ENCODE results near the gene MFAP3.

DNA sequence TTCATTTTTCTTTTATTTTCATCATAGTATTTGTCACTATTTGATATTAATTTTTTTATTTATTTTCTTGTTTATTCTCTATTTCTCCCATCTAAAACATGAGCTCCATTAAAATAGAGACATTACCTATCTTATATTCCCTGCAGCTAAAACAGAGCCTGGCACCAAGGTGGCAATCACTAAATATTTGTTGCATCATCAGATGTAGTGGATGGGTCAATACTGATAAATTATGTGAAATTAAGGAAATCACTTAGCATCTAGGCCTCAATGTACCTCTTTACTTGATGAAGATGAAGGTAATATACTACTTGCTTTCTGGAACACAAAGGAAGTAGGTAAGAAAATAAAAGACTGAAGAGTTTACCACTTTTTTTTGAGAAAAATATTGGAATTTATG is 24.6 kb downstream of the MFAP3 start:
- TF ChIP-seq, protein P1, sequence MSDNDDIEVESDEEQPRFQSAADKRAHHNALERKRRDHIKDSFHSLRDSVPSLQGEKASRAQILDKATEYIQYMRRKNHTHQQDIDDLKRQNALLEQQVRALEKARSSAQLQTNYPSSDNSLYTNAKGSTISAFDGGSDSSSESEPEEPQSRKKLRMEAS (IDR thresholded peaks at IDR 0.05), result no peak
- no peak for TF ChIP-seq CTCF (IDR thresholded peaks at IDR 0.05)
- TF ChIP-seq EP300 (IDR thresholded peaks at IDR 0.05), result no peak
- TF ChIP-seq BHLHE40 (IDR thresholded peaks at IDR 0.05; ENCODE audit: low read depth, low read length), result no peak
